ENCODE results near the gene PTPRC.

GRCh38 chr1:198678301-198678836 is 39.5 kb downstream of the PTPRC start:
- TF ChIP-seq RAD21 (conservative IDR thresholded peaks at IDR 0.05 in 1 of 2, IDR thresholded peaks at IDR 0.05 in 1 of 2): no peak
- no peak for TF ChIP-seq ZFP36 (IDR thresholded peaks at IDR 0.05; ENCODE audit: borderline replicate concordance, partially characterized antibody)
- no peak for TF ChIP-seq CTCF (IDR thresholded peaks at IDR 0.05)
- TF ChIP-seq JUNB (IDR thresholded peaks at IDR 0.05): no peak
